Measurements from ENCODE around the gene TAF5L.

The TAF5L gene

DNA sequence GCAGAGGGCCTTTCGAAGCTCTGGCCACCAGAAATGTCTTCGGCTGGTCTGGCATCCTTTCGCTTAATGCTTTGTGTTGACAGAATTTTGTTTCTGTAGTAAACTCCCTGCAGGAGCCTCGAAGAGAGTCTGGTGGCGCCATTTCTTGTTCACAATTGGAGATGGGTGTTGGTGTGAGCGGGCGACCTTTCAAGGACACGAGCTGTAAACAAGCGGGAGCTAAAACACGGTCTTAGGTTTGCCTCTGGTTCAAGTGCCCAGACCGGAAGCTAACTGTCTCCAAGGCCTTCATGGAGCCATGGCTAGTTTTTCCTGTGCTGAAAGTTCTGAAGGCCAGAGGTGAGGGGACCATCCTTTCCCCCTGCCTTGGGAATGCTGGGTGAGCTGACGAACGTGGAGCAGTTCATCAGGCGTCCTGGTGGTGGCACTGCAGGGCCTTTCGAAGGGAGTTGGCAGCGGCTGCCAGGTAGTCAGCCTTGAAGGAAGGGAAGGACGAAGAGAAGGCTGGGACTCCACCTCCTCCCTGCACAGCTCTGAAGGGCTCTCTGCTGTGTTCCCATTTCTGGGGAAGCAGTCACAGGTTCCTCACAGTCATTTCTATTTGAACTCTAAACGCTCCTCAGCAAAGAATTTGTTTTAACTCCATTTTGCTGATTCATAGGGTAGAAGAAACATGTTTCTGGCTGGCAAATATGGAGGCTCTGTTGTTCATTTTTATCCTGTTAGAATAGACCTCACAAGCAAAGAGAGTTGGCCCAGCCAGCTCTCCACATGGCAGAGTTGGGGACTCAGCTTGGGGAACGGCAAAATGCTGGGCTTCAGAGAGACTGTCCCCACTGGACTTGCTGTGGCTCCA is 35.3 kb upstream of the TAF5L start:
- Histone ChIP-seq H3K18ac (ENCODE audit: low read length) (no peak overlapping the region), H4K5ac (ENCODE audit: low read length) (no peak overlapping the region), H3K4me2 (ENCODE audit: low read length) (no peak overlapping the region), H2BK15ac (replicated peaks; ENCODE audit: low read depth) (no peak overlapping the region), H3K4ac (ENCODE audit: low read depth, low read length) (no peak overlapping the region), H3K4me1 (ENCODE audit: control insufficient read depth, low read depth, low read length) (no peaks in the 10 kb centered on the region), H3K9ac (ENCODE audit: low read length) (no peak overlapping the region), H3K79me1 (ENCODE audit: low read length) (no peaks in the 10 kb centered on the region), H3K27me3 (ENCODE audit: insufficient read depth, low read length, poor library complexity) (no peaks in the 10 kb centered on the region), H2AK5ac (ENCODE audit: low read length) (no peak overlapping the region), H3K56ac (ENCODE audit: low read length) (no peak overlapping the region), H3K27ac (ENCODE audit: low read depth, low read length) (no peak overlapping the region), H3K79me2 (ENCODE audit: control insufficient read depth, insufficient read depth, low read length) (no peaks in the 10 kb centered on the region), H2BK5ac (ENCODE audit: low read length) (no peak overlapping the region), H3K23ac (ENCODE audit: low read length) (no peak overlapping the region), H2BK120ac (ENCODE audit: low read depth, low read length) (no peak overlapping the region), H4K8ac (ENCODE audit: low read depth, low read length) (no peak overlapping the region), H3K4me3 (ENCODE audit: low read length) (no peak overlapping the region), H3K36me3 (ENCODE audit: control insufficient read depth, insufficient read depth, low read length) (no peaks in the 10 kb centered on the region)
- WGBS (ENCODE audit: extremely low coverage, insufficient coverage, low lambda C conversion rate), result no CpG with 5 or more reads among the region's 19 CpGs
- DNase-seq, result peak; percentile 89

DNA sequence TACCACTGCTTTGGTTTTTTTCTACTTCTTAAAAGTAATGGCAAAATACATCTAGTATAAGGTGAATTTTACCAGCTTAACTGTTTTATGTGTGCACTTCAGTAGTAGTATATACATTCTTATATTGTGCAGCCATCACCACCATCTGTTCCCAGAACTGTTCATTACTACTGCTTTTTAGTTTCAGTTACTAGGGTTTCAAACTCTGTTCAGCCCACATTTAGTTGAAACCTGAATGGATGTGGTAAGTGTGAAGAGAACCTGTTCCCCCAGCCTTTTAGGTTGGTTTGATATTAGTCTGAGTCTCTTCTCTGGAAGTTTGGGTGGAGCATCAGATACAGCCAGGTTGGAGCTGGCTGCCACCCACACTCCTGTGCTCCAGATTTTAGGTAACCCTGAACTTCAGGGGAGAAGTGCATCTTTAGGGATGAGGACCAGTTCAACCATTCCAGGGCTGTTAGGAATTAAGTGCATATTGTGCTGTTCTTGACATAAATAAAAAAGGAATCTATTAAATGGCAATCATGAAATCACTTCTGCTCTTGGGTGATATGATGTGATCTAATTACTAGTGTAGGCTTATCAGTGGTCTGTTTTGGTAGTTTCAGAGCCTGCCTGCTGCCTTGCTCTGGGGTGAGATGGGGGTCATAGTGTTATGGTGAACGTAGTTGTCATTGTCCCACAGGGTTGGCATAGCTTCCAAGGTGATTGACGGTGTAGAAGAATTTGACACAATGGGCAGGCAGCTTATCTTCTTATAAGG is 32.3 kb upstream of the TAF5L start:
- H2BK15ac ChIP-seq (replicated peaks; ENCODE audit: low read depth), result no peak overlapping the region
- H3K4me3 ChIP-seq (ENCODE audit: low read length), result no peak overlapping the region
- no peak overlapping the region for H3K18ac ChIP-seq (ENCODE audit: low read length)
- no peak overlapping the region for H4K8ac ChIP-seq (ENCODE audit: low read depth, low read length)
- no CpG with 5 or more reads among the region's 2 CpGs for WGBS (ENCODE audit: extremely low coverage, insufficient coverage, low lambda C conversion rate)
- H3K79me1 ChIP-seq (ENCODE audit: low read length), result no peaks in the 10 kb centered on the region
- H3K23ac ChIP-seq (ENCODE audit: low read length), result no peak overlapping the region
- H3K27me3 ChIP-seq (ENCODE audit: insufficient read depth, low read length, poor library complexity), result no peaks in the 10 kb centered on the region
- H2BK120ac ChIP-seq (ENCODE audit: low read depth, low read length), result no peak overlapping the region
- no peak overlapping the region for H4K5ac ChIP-seq (ENCODE audit: low read length)
- H3K9ac ChIP-seq (ENCODE audit: low read length), result no peak overlapping the region
- no peaks in the 10 kb centered on the region for H3K4me1 ChIP-seq (ENCODE audit: control insufficient read depth, low read depth, low read length)
- no peak overlapping the region for H2BK5ac ChIP-seq (ENCODE audit: low read length)
- no peak overlapping the region for H3K4me2 ChIP-seq (ENCODE audit: low read length)
- H3K79me2 ChIP-seq (ENCODE audit: control insufficient read depth, insufficient read depth, low read length), result no peaks in the 10 kb centered on the region
- peaks cover 3% of the 10 kb centered on the region for H3K36me3 ChIP-seq (ENCODE audit: control insufficient read depth, insufficient read depth, low read length)
- no peak overlapping the region for H2AK5ac ChIP-seq (ENCODE audit: low read length)
- no peak overlapping the region for H3K27ac ChIP-seq (ENCODE audit: low read depth, low read length)
- DNase-seq, result no peak
- no peak overlapping the region for H3K4ac ChIP-seq (ENCODE audit: low read depth, low read length)
- H3K56ac ChIP-seq (ENCODE audit: low read length), result no peak overlapping the region

DNA sequence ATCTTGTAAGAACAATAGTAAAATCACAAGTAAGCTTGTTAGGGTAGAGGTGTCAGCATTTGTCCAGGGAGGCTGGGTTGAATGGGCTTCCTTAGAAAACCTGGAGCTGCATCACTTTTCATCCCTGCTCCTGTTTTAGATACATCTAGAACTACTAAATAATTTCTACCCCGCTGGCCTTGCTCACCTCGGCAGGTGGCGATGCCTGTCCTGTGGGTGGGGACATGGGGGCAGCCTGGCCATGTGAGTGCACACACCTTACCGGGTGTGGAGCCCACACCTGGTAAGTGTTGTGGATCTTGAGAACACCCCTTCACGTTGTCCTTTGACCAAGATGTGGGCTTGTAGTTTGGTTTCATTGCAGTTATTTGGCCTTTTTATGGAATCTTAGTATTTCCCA is 29.9 kb upstream of the TAF5L start:
- no peak overlapping the region for H3K9ac ChIP-seq (ENCODE audit: low read length)
- no peak for DNase-seq
- no peak overlapping the region for H2BK15ac ChIP-seq (replicated peaks; ENCODE audit: low read depth)
- H3K23ac ChIP-seq (ENCODE audit: low read length), result no peak overlapping the region
- H3K18ac ChIP-seq (ENCODE audit: low read length), result no peak overlapping the region
- H2BK5ac ChIP-seq (ENCODE audit: low read length), result no peak overlapping the region
- no peaks in the 10 kb centered on the region for H3K27me3 ChIP-seq (ENCODE audit: insufficient read depth, low read length, poor library complexity)
- no peak overlapping the region for H3K4me2 ChIP-seq (ENCODE audit: low read length)
- no peak overlapping the region for H3K27ac ChIP-seq (ENCODE audit: low read depth, low read length)
- H3K4me3 ChIP-seq (ENCODE audit: low read length), result no peak overlapping the region
- H2BK120ac ChIP-seq (ENCODE audit: low read depth, low read length), result no peak overlapping the region
- H3K79me2 ChIP-seq (ENCODE audit: control insufficient read depth, insufficient read depth, low read length), result no peaks in the 10 kb centered on the region
- H2AK5ac ChIP-seq (ENCODE audit: low read length), result no peak overlapping the region
- H3K36me3 ChIP-seq (ENCODE audit: control insufficient read depth, insufficient read depth, low read length), result peaks cover 5% of the 10 kb centered on the region
- H4K5ac ChIP-seq (ENCODE audit: low read length), result no peak overlapping the region
- H4K8ac ChIP-seq (ENCODE audit: low read depth, low read length), result no peak overlapping the region
- H3K79me1 ChIP-seq (ENCODE audit: low read length), result peaks cover 1% of the 10 kb centered on the region
- no peak overlapping the region for H3K56ac ChIP-seq (ENCODE audit: low read length)
- no peaks in the 10 kb centered on the region for H3K4me1 ChIP-seq (ENCODE audit: control insufficient read depth, low read depth, low read length)
- no peak overlapping the region for H3K4ac ChIP-seq (ENCODE audit: low read depth, low read length)
- WGBS (ENCODE audit: extremely low coverage, insufficient coverage, low lambda C conversion rate), result no CpG with 5 or more reads among the region's 5 CpGs

DNA sequence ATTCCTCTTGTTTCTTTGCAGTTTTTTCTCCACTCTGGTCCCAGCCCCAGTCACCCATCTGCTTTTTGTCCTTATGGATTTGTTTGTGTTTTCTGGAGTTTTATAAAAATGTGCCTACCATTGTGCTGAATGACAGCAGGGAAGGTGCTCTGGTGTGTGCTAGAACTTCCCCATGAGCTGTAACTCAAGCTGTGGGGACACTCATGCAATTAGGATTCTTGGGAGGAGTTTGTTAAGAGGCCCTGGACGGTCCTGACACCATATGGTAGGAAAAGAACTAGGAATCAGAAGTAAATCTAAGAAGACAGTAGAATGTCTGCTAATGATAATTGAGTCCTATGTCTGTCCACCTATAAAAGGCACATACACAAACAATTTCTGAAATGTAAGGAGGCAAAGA is 27.5 kb upstream of the TAF5L start:
- no peak overlapping the region for H3K9ac ChIP-seq (ENCODE audit: low read length)
- H2BK120ac ChIP-seq (ENCODE audit: low read depth, low read length), result no peak overlapping the region
- no peak overlapping the region for H3K27ac ChIP-seq (ENCODE audit: low read depth, low read length)
- H2BK15ac ChIP-seq (replicated peaks; ENCODE audit: low read depth), result no peak overlapping the region
- H2BK5ac ChIP-seq (ENCODE audit: low read length), result no peak overlapping the region
- DNase-seq, result no peak
- no peak overlapping the region for H3K23ac ChIP-seq (ENCODE audit: low read length)
- no peaks in the 10 kb centered on the region for H3K4me1 ChIP-seq (ENCODE audit: control insufficient read depth, low read depth, low read length)
- no peak overlapping the region for H4K5ac ChIP-seq (ENCODE audit: low read length)
- H3K36me3 ChIP-seq (ENCODE audit: control insufficient read depth, insufficient read depth, low read length), result peaks cover 8% of the 10 kb centered on the region
- no peak overlapping the region for H3K18ac ChIP-seq (ENCODE audit: low read length)
- H3K79me1 ChIP-seq (ENCODE audit: low read length), result peaks cover 1% of the 10 kb centered on the region
- no peak overlapping the region for H3K56ac ChIP-seq (ENCODE audit: low read length)
- no peak overlapping the region for H2AK5ac ChIP-seq (ENCODE audit: low read length)
- H3K4me2 ChIP-seq (ENCODE audit: low read length), result no peak overlapping the region
- WGBS (ENCODE audit: extremely low coverage, insufficient coverage, low lambda C conversion rate), result no CpG with 5 or more reads among the region's 1 CpG
- H3K79me2 ChIP-seq (ENCODE audit: control insufficient read depth, insufficient read depth, low read length), result no peaks in the 10 kb centered on the region
- no peak overlapping the region for H3K4ac ChIP-seq (ENCODE audit: low read depth, low read length)
- no peaks in the 10 kb centered on the region for H3K27me3 ChIP-seq (ENCODE audit: insufficient read depth, low read length, poor library complexity)
- no peak overlapping the region for H3K4me3 ChIP-seq (ENCODE audit: low read length)
- H4K8ac ChIP-seq (ENCODE audit: low read depth, low read length), result no peak overlapping the region

DNA sequence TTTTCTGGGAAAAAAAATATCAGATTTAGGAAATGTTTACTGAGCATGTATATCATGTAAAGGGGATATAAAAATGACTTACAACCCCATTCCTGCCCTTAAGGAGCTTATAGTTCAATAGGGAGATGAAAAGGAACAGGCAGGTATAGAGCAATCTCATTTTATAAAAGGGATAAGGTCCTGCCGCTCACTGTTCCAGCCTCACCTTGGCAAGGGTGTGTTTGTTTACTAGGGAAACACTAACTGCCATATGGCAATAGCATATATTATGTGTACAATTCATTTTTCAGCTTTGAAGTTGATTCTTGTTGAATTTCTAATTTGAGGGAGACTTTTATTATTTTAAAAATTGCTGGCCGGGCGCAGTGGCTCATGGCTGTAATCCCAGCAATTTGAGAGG is 25.6 kb upstream of the TAF5L start:
- Histone ChIP-seq H3K36me3 (ENCODE audit: control insufficient read depth, insufficient read depth, low read length) (peaks cover 14% of the 10 kb centered on the region), H3K4ac (ENCODE audit: low read depth, low read length) (no peak overlapping the region), H4K5ac (ENCODE audit: low read length) (no peak overlapping the region)

More for the DNA sequence above, 25.6 kb upstream of the TAF5L start:
- Histone ChIP-seq H3K23ac (ENCODE audit: low read length) (no peak overlapping the region), H3K79me2 (ENCODE audit: control insufficient read depth, insufficient read depth, low read length) (no peaks in the 10 kb centered on the region), H3K4me2 (ENCODE audit: low read length) (no peak overlapping the region), H3K27ac (ENCODE audit: low read depth, low read length) (no peak overlapping the region), H2AK5ac (ENCODE audit: low read length) (no peak overlapping the region), H4K8ac (ENCODE audit: low read depth, low read length) (no peak overlapping the region), H3K4me1 (ENCODE audit: control insufficient read depth, low read depth, low read length) (no peaks in the 10 kb centered on the region), H3K9ac (ENCODE audit: low read length) (no peak overlapping the region), H2BK5ac (ENCODE audit: low read length) (no peak overlapping the region), H2BK15ac (replicated peaks; ENCODE audit: low read depth) (no peak overlapping the region), H3K56ac (ENCODE audit: low read length) (no peak overlapping the region), H3K27me3 (ENCODE audit: insufficient read depth, low read length, poor library complexity) (no peaks in the 10 kb centered on the region), H3K4me3 (ENCODE audit: low read length) (no peak overlapping the region), H3K18ac (ENCODE audit: low read length) (no peak overlapping the region), H3K79me1 (ENCODE audit: low read length) (peaks cover 3% of the 10 kb centered on the region), H2BK120ac (ENCODE audit: low read depth, low read length) (no peak overlapping the region)
- WGBS (ENCODE audit: extremely low coverage, insufficient coverage, low lambda C conversion rate), result no CpG with 5 or more reads among the region's 3 CpGs
- no peak for DNase-seq
